Right atrium auricular region (tissue), 2 donors: ENCODE data around the gene NDUFAF2. TPM values are rescaled to one million over a fixed set of nuclear protein-coding genes. Genes with fewer than 3 reads are reported as not detected.
A peak's percentile ranks its signal among the peaks of the same experiment; 100 is the strongest.

ENCODE experiments used
- DNase-seq: peaks from one replicate; pipeline ENCODE4 v3.0.0-alpha.2; 2019; ENCODE audit warnings: low spot score
- H3K27ac ChIP-seq, 2 donors: fragments of 200-600 bp; sonication (generic); 1 replicate in 1 of 2; 2 replicates in 1 of 2; pipeline ENCODE4 v1.5.1; 2016 to 2019
- H3K27me3 ChIP-seq, 2 donors: fragments of 200-600 bp; sonication (generic); one replicate each; pipeline versions ENCODE4 v1.5.1 to v1.6.0; 2017 to 2019
- H3K36me3 ChIP-seq: fragments of 200-600 bp; sonication (generic); one replicate; pipeline ENCODE4 v1.5.1; 2016
- H3K4me1 ChIP-seq, 2 donors: fragments of 200-600 bp; sonication (generic); one replicate each; pipeline versions ENCODE4 v1.5.1 to v1.6.0; 2017 to 2019
- H3K4me3 ChIP-seq, 2 donors: fragments of 200-600 bp; sonication (generic); 1 replicate in 1 of 2; 2 replicates in 1 of 2; pipeline ENCODE4 v1.5.1; 2017 to 2019; ENCODE audit warnings: mild to moderate bottlenecking in 1 of 2, moderate library complexity in 1 of 2
- H3K9me3 ChIP-seq, 2 donors: fragments of 200-600 bp; sonication (generic); one replicate each; pipeline ENCODE4 v1.5.1; 2019
- CTCF ChIP-seq, 2 donors: fragments of 200-600 bp; sonication (generic); IDR thresholded peaks; one replicate each; pipeline ENCODE4 v1.5.1; 2019; ENCODE audit warnings: antibody characterized with exemption in 2 of 2
- total RNA-seq, 2 donors: library from RNA; depleted of rRNA; stranded (reverse); fragments of >200 nt; gene quantifications; one replicate each; pipeline ENCODE4 v1.1.0, GENCODE V29; 2016

Gene NDUFAF2
- total RNA-seq, 2 donors from 2014 or later: 23.7 to 28.9 TPM

DNA sequence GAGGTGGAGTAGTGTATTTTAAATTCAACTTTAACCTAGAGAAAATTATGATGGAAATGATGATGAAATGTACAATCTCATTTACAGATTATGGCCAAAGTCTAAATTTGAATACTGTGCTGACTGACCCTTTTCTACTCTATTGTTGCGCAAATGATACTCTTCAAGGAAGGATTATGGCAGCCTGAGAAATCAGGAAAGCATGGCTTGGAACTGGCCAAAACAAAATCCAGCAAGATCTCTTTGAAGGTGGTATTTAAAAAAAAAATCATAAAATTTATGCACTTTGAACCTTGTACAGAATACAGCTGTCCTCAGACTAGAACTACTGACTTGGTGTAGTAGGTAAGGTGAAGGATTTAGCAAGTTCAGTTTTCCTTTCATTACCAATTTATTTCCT is 105.3 kb downstream of the NDUFAF2 start:
- H3K27ac ChIP-seq: no peak overlapping the region
- H3K36me3 ChIP-seq: no peaks in the 10 kb centered on the region

GRCh38 chr5:61051267-61051666 is 106.3 kb downstream of the NDUFAF2 start:
- H3K27me3 ChIP-seq: no peaks in the 10 kb centered on the region
- no peak for TF ChIP-seq CTCF (IDR thresholded peaks at IDR 0.05)
- H3K4me1 ChIP-seq: no peaks in the 10 kb centered on the region
- DNase-seq: no peak
- H3K27ac ChIP-seq: no peak overlapping the region
- H3K9me3 ChIP-seq: no peaks in the 10 kb centered on the region
- H3K4me3 ChIP-seq: no peak overlapping the region
- H3K36me3 ChIP-seq: no peaks in the 10 kb centered on the region

More for the DNA sequence above, 105.3 kb downstream of the NDUFAF2 start:
- Histone ChIP-seq H3K9me3 (no peaks in the 10 kb centered on the region), H3K4me1 (no peaks in the 10 kb centered on the region), H3K27me3 (no peaks in the 10 kb centered on the region), H3K4me3 (no peak overlapping the region)
- no peak for DNase-seq
- TF ChIP-seq CTCF (IDR thresholded peaks at IDR 0.05): no peak

- Histone ChIP-seq H3K36me3 (no peaks in the 10 kb centered on the region), H3K27me3 (no peaks in the 10 kb centered on the region), H3K27ac (no peak overlapping the region), H3K9me3 (no peaks in the 10 kb centered on the region), H3K4me1 (no peaks in the 10 kb centered on the region), H3K4me3 (no peak overlapping the region)
- no peak for TF ChIP-seq CTCF (IDR thresholded peaks at IDR 0.05)
- no peak for DNase-seq
Measured at GRCh38 chr5:61052882-61053281, 107.9 kb downstream of the NDUFAF2 start.

- no peaks in the 10 kb centered on the region for H3K4me1 ChIP-seq
- H3K27me3 ChIP-seq: no peaks in the 10 kb centered on the region
- no peaks in the 10 kb centered on the region for H3K9me3 ChIP-seq
- no peak overlapping the region for H3K27ac ChIP-seq
- H3K36me3 ChIP-seq: no peaks in the 10 kb centered on the region
- no peak for DNase-seq
- H3K4me3 ChIP-seq: no peak overlapping the region
- TF ChIP-seq CTCF (IDR thresholded peaks at IDR 0.05): no peak
Measured at GRCh38 chr5:61053937-61054336, 108.9 kb downstream of the NDUFAF2 start.

DNA sequence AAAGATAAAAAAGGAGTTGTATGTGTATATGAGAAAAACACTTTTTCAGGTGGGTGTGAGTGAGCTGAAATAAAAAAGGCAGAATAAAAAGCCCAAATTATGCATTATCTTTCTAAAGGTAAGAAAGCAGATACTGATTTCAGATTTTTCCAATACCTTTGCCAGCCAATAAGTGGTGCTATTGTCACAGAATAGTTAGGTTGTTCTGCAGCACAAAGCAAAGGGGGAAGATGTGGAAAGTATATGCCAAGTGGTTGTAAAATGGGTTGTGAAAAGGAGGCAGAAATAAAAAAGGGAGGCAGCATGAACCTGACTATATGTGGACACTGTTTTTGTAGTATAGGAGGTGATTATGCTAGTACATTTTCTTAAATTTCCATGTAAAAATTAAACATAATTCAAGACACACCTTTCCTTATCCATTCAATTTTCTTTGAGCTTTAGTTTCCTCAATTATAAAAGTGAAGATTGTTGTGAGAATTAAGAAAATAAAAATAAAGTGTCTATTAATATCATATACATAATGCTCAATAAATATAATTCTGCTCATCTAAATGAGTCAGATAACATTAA is 110.5 kb downstream of the NDUFAF2 start:
- H3K27ac ChIP-seq: no peak overlapping the region
- no peak for DNase-seq
- no peaks in the 10 kb centered on the region for H3K27me3 ChIP-seq
- no peaks in the 10 kb centered on the region for H3K36me3 ChIP-seq
- peak; percentile 26 to 68 for TF ChIP-seq CTCF (IDR thresholded peaks at IDR 0.05)
- H3K4me1 ChIP-seq: no peaks in the 10 kb centered on the region
- no peak overlapping the region for H3K4me3 ChIP-seq
- H3K9me3 ChIP-seq: no peaks in the 10 kb centered on the region

DNA sequence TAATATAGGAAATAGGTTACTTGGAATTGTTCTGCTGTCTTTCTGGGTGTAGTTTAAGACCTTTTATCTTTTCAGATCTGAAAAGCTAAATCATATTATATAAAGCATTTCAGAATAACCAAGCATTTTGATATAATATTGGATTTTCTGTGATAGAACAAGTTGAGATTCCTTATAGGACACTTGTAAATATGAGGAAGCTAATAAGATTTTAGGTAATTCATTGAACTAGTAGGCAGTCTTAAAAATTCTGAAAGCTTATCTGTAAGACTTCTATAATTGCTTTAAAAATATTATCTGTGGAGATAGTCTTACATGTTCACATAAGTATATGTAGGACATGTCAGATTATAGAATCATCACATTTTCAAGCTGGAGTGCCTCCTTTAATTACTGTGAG is 114.5 kb downstream of the NDUFAF2 start:
- Histone ChIP-seq H3K9me3 (peaks cover 0 to 6% of the 10 kb centered on the region in 2 donors), H3K36me3 (no peaks in the 10 kb centered on the region), H3K27me3 (no peaks in the 10 kb centered on the region), H3K4me3 (no peak overlapping the region), H3K4me1 (no peaks in the 10 kb centered on the region), H3K27ac (no peak overlapping the region)
- DNase-seq: no peak
- TF ChIP-seq CTCF (IDR thresholded peaks at IDR 0.05): no peak
